Panc1 (cell line): ENCODE data around the gene CD226. TPM values are rescaled to one million over a fixed set of nuclear protein-coding genes. Genes with fewer than 3 reads are reported as not detected.
"Not testable (repeated sequence)": the region's sequence is repeated elsewhere in the genome, so short reads cannot be mapped to it uniquely, and the experiment has no call there.

Experiments
- ATAC-seq: fragments of 200-7000 bp; cut with Tn5 transposase; 2 replicates; pipeline ENCODE4 v1.9.1; 2020; ENCODE audit warnings: mild to moderate bottlenecking, moderate library complexity
- BruUV-seq: library from RNA; stranded (reverse); fragments of 400-500 nt; replicated peaks from 2 replicates; lab custom pipeline; 2021; lab: Mats Ljungman, UMichigan
- CTCF ChIA-PET: fragments of 300-600 bp; sonication (Branson Sonifier 250); formaldehyde crosslinking; loops from one replicate; lab custom pipeline; 2022; ENCODE audit warnings: antibody characterized with exemption; lab: Charles Lee
- POLR2A ChIA-PET: fragments of 300-600 bp; sonication (Branson Sonifier 250); formaldehyde crosslinking; loops from one replicate; lab custom pipeline; 2022; ENCODE audit warnings: antibody characterized with exemption; lab: Charles Lee
- DNase-seq: peaks from one replicate; pipeline ENCODE4 v3.0.0-alpha.2; 2010; ENCODE audit warnings: low read depth, low spot score
- H3K27ac ChIP-seq: 2 replicates; pipeline ENCODE4 v1.5.1; 2011; ENCODE audit warnings: mild to moderate bottlenecking, low read length, inconsistent platforms
- H3K27me3 ChIP-seq: fragments of 200-500 bp; sonication (Bioruptor generic); 2 replicates; pipeline ENCODE4 v1.6.0; 2014; ENCODE audit warnings: low read length, inconsistent platforms; ENCODE audit not compliant: control insufficient read depth, insufficient read depth
- H3K36me3 ChIP-seq: fragments of 200-500 bp; sonication (Bioruptor generic); 2 replicates; pipeline ENCODE4 v1.5.1; 2014; ENCODE audit warnings: inconsistent platforms, mild to moderate bottlenecking, low read length, moderate library complexity; ENCODE audit not compliant: control insufficient read depth, insufficient read depth
- H3K4me1 ChIP-seq: 2 replicates; pipeline ENCODE4 v1.5.1; 2011; ENCODE audit warnings: inconsistent platforms, mild to moderate bottlenecking, low read length, moderate library complexity; ENCODE audit not compliant: control insufficient read depth, insufficient read depth
- H3K4me3 ChIP-seq, 2 experiments: 2 replicates each; pipeline ENCODE4 v1.5.1; 2011 to 2012; ENCODE audit warnings: low read depth in 2 of 2, low read length in 2 of 2, mild to moderate bottlenecking in 2 of 2, inconsistent platforms in 1 of 2, moderate library complexity in 1 of 2
- H3K9me3 ChIP-seq: fragments of 200-500 bp; sonication (Bioruptor generic); 2 replicates; pipeline ENCODE4 v1.5.1; 2014; ENCODE audit warnings: low read depth, mild to moderate bottlenecking, inconsistent platforms, low read length, moderate library complexity; ENCODE audit not compliant: control insufficient read depth, insufficient read depth
- POLR2AphosphoS5 ChIP-seq: IDR thresholded peaks from 2 replicates; pipeline ENCODE4 v1.6.1; 2012; ENCODE audit warnings: mild to moderate bottlenecking, low read depth, low read length, moderate library complexity
- SIN3A ChIP-seq: IDR thresholded peaks from 2 replicates; pipeline ENCODE4 v1.6.1; 2012; ENCODE audit warnings: low read depth, mild to moderate bottlenecking, low read length, moderate library complexity, borderline replicate concordance; ENCODE audit not compliant: insufficient read depth
- TCF7L2 ChIP-seq: IDR thresholded peaks from 2 replicates; pipeline ENCODE4 v1.6.1; 2011; ENCODE audit warnings: mild to moderate bottlenecking, low read depth, low read length, inconsistent platforms
- in situ Hi-C: cut with HindIII; loops from 2 replicates; pipeline ENCODE4 v1.10.0; 2016; ENCODE audit warnings: low sequenced_read_pairs, low pct_unique_long_range_greater_than_20kb
- intact Hi-C: fragments of 100-400 bp; cut with micrococcal nuclease; formaldehyde crosslinking; loops from one replicate; pipeline ENCODE4 v1.10.0; 2022; ENCODE audit not compliant: unreplicated experiment
- total RNA-seq: library from RNA; stranded (reverse); gene quantifications from one replicate; pipeline ENCODE4 v1.2.1, GENCODE V29; 2021; ENCODE audit not compliant: unreplicated experiment
- TF ChIP-seq, protein P1 (sequence below), 2 experiments: IDR thresholded peaks; 2 replicates each; pipeline ENCODE4 v1.6.1; 2011 to 2012; ENCODE audit warnings: low read depth in 2 of 2, control low read depth in 1 of 2, low read length in 1 of 2, mild to moderate bottlenecking in 1 of 2, moderate library complexity in 1 of 2; ENCODE audit not compliant: insufficient read depth in 1 of 2
- TF ChIP-seq, protein P2 (sequence below): fragments of 450-650 bp; IDR thresholded peaks from 2 replicates; pipeline ENCODE4 v1.5.1; 2017; ENCODE audit warnings: mild to moderate bottlenecking

The CD226 gene
- total RNA-seq, 1 experiment from 2014 or later = 0.95 TPM

DNA sequence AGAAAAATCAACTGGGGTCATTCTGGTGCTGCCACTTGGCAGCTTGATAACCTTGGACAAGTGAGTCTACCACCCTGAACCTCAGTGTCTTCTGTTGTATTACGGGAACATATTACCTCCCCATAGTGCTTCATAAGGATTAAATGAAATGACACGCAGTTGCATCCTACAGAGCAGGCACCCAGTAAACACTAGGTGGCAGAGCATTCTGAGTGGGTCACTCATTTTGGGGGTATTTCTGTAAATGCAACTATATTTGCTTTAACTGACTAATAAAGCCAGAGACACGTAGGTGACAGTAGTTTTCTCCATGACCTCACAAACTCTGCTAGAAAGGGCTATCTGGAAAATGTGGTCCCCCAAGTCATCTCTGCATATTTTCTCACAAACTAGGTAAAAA is 4.7 kb downstream of the CD226 start:
- ChIA-PET CTCF (no interaction called here), POLR2A (no interaction called here)
- ATAC-seq (no peak), DNase-seq (no peak)
- TF ChIP-seq, protein P1, sequence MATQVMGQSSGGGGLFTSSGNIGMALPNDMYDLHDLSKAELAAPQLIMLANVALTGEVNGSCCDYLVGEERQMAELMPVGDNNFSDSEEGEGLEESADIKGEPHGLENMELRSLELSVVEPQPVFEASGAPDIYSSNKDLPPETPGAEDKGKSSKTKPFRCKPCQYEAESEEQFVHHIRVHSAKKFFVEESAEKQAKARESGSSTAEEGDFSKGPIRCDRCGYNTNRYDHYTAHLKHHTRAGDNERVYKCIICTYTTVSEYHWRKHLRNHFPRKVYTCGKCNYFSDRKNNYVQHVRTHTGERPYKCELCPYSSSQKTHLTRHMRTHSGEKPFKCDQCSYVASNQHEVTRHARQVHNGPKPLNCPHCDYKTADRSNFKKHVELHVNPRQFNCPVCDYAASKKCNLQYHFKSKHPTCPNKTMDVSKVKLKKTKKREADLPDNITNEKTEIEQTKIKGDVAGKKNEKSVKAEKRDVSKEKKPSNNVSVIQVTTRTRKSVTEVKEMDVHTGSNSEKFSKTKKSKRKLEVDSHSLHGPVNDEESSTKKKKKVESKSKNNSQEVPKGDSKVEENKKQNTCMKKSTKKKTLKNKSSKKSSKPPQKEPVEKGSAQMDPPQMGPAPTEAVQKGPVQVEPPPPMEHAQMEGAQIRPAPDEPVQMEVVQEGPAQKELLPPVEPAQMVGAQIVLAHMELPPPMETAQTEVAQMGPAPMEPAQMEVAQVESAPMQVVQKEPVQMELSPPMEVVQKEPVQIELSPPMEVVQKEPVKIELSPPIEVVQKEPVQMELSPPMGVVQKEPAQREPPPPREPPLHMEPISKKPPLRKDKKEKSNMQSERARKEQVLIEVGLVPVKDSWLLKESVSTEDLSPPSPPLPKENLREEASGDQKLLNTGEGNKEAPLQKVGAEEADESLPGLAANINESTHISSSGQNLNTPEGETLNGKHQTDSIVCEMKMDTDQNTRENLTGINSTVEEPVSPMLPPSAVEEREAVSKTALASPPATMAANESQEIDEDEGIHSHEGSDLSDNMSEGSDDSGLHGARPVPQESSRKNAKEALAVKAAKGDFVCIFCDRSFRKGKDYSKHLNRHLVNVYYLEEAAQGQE (IDR thresholded peaks at IDR 0.05; ENCODE audit: insufficient read depth in 1 of 2, low read depth in 2 of 2, low read length in 1 of 2) = no peak
- TF ChIP-seq TCF7L2 (no peak), SIN3A (no peak), POLR2AphosphoS5 (no peak)
- TF ChIP-seq, protein P2, sequence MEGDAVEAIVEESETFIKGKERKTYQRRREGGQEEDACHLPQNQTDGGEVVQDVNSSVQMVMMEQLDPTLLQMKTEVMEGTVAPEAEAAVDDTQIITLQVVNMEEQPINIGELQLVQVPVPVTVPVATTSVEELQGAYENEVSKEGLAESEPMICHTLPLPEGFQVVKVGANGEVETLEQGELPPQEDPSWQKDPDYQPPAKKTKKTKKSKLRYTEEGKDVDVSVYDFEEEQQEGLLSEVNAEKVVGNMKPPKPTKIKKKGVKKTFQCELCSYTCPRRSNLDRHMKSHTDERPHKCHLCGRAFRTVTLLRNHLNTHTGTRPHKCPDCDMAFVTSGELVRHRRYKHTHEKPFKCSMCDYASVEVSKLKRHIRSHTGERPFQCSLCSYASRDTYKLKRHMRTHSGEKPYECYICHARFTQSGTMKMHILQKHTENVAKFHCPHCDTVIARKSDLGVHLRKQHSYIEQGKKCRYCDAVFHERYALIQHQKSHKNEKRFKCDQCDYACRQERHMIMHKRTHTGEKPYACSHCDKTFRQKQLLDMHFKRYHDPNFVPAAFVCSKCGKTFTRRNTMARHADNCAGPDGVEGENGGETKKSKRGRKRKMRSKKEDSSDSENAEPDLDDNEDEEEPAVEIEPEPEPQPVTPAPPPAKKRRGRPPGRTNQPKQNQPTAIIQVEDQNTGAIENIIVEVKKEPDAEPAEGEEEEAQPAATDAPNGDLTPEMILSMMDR = no peak
- Histone ChIP-seq H3K27me3 (no peaks in the 10 kb centered on the region), H3K4me3 (no peak overlapping the region), H3K9me3 (no peaks in the 10 kb centered on the region), H3K27ac (no peak overlapping the region), H3K36me3 (no peaks in the 10 kb centered on the region), H3K4me1 (no peaks in the 10 kb centered on the region)
- in situ Hi-C loops = no loop called here
- no TSS peak for BruUV-seq
- intact Hi-C loops = no loop called here

DNA sequence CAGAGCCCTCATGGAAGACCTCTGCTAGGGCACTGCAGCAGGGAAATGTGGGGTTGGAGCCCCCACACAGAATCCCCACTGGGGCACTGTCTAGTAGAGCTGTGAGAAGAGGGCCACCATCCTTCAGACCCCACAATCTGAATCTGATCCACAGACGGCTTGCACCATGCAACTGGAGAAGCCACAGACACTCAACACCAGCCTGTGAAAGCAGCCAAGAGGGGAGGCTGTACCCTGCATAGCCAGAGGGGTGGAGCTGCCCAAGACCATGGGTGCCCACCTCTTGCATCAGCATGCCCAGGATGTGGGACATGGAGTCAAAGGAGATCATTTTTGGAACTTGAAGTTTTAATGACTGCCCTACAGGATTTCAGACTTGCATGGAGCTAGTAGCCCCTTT is 6.5 kb downstream of the CD226 start:
- in situ Hi-C loops = no loop called here
- intact Hi-C loops = no loop called here
- Histone ChIP-seq H3K27me3 (no peaks in the 10 kb centered on the region), H3K4me1 (no peaks in the 10 kb centered on the region), H3K4me3 (no peak overlapping the region), H3K9me3 (no peaks in the 10 kb centered on the region), H3K36me3 (no peaks in the 10 kb centered on the region), H3K27ac (no peak overlapping the region)
- ATAC-seq = no peak
- TF ChIP-seq, protein P2 = no peak
- TF ChIP-seq TCF7L2 = no peak
- TF ChIP-seq, protein P1 (IDR thresholded peaks at IDR 0.05; ENCODE audit: insufficient read depth in 1 of 2, low read depth in 2 of 2, low read length in 1 of 2) = no peak
- no peak for TF ChIP-seq SIN3A
- TF ChIP-seq POLR2AphosphoS5 = no peak
- ChIA-PET POLR2A (no interaction called here), CTCF (no interaction called here)
- no peak for DNase-seq
- no TSS peak for BruUV-seq

DNA sequence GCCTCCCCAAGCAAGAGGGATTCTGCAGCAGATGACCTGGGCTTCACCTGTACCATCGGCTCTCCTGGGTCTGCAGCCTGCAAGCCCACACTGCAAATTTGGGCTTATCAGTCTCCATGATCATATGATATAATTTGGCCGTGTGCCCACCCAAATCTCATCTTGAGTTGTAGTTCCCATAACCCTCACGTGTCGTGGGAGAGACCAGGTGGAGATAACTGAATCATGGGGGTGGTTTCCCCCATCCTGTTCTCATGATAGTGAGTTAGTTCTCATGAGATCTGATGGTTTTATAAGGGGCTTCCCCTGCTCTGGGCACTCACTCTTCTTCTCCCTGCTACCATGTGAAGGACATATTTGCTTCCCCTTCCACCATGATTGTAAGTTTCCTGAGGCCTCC is 7.9 kb downstream of the CD226 start:
- BruUV-seq, ATAC-seq: not testable (repeated sequence)

More for the DNA sequence above, 7.9 kb downstream of the CD226 start:
- CTCF ChIA-PET, H3K27me3 ChIP-seq, H3K4me3 ChIP-seq, H3K36me3 ChIP-seq, POLR2A ChIA-PET, H3K4me1 ChIP-seq, H3K27ac ChIP-seq, in situ Hi-C loops, H3K9me3 ChIP-seq, intact Hi-C loops, DNase-seq: not testable (repeated sequence)
